Testis (tissue), 2 donors: ENCODE data around the gene ELK3.

ENCODE experiments used
- POLR2A ChIP-seq: fragments of 450-650 bp; IDR thresholded peaks from one replicate; pipeline ENCODE4 v1.6.1; 2017; ENCODE audit warnings: antibody characterized with exemption, mild to moderate bottlenecking, moderate library complexity
- TF ChIP-seq, protein P1 (sequence below), 3 experiments: fragments of 450-650 bp in 2 of 3; fragments of 200-600 bp in 1 of 3; sonication (generic) in 1 of 3; IDR thresholded peaks; one replicate each; pipeline ENCODE4 v1.5.1; 2016 to 2019; ENCODE audit warnings: antibody characterized with exemption in 3 of 3, mild to moderate bottlenecking in 2 of 3, moderate library complexity in 1 of 3

DNA sequence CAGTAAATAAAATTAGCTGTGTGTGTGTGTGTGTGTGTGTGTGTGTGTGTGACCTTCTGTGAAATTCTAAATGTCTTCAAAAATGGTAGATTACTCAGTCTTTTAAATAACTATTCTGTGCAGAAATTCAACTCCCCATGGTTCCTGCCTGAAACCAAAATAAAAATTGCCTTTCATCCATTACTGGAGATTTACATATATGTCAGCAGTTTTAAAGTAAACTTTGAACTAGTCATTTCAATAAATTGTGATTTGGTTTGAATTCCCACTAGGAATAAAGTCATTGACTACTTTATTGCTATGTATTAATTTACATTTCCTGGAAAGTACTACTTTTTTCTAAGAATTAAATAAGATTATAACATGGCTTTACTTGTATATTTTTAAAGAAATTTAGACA is 5.3 kb downstream of the ELK3 start:
- TF ChIP-seq, protein P1, sequence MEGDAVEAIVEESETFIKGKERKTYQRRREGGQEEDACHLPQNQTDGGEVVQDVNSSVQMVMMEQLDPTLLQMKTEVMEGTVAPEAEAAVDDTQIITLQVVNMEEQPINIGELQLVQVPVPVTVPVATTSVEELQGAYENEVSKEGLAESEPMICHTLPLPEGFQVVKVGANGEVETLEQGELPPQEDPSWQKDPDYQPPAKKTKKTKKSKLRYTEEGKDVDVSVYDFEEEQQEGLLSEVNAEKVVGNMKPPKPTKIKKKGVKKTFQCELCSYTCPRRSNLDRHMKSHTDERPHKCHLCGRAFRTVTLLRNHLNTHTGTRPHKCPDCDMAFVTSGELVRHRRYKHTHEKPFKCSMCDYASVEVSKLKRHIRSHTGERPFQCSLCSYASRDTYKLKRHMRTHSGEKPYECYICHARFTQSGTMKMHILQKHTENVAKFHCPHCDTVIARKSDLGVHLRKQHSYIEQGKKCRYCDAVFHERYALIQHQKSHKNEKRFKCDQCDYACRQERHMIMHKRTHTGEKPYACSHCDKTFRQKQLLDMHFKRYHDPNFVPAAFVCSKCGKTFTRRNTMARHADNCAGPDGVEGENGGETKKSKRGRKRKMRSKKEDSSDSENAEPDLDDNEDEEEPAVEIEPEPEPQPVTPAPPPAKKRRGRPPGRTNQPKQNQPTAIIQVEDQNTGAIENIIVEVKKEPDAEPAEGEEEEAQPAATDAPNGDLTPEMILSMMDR (IDR thresholded peaks at IDR 0.05), result no peak
- TF ChIP-seq POLR2A, result no peak
